ENCODE measurements around the gene TNFRSF12A. TPM values are rescaled to one million over a fixed set of nuclear protein-coding genes. Genes with fewer than 3 reads are reported as not detected.

The TNFRSF12A gene
- total and polyA plus RNA-seq, 2 of the 4 experiments (the other 2 are of a cell fraction): 103 to 304 TPM

DNA sequence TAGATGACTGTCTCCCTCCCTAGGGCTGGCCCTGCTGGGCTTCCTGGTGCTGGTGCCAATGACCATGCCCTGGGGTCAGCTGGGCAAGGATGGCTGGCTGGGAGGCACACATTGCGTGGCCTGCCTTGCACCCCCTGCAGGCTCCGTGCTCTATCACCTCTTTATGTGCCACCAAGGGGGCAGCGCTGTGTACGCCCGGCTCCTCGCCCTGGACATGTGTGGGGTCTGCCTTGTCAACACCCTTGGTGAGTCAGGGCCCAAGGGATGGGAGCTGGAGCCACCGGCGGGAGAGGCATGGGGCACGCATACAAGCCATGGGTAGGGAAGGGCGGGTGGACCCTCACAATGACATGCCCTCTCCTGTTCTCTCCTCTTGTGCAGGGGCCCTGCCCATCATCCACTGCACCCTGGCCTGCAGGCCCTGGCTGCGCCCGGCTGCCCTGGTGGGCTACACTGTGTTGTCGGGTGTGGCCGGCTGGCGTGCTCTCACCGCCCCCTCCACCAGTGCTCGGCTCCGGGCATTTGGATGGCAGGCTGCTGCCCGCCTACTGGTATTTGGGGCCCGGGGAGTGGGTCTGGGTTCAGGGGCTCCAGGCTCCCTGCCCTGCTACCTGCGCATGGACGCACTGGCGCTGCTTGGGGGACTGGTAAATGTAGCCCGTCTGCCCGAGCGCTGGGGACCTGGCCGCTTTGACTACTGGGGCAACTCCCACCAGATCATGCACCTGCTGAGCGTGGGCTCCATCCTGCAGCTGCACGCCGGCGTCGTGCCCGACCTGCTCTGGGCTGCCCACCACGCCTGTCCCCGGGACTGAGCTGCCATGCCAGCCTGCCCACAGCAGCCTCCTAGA, 48.8 kb upstream of the TNFRSF12A start (continued):
- no peak for TF ChIP-seq USF2 (IDR thresholded peaks at IDR 0.05; ENCODE audit: low read depth, low read length)

GRCh38 chr16:2971985-2972784, 48.0 kb upstream of the TNFRSF12A start:
- Histone ChIP-seq H4K20me1 (ENCODE audit: insufficient read depth, low read length) (peaks cover 24% of the 10 kb centered on the region), H2AFZ (replicated peaks; ENCODE audit: low read length, poor library complexity) (no peak overlapping the region), H4K8ac (ENCODE audit: low read depth in 2 of 2, low read length in 2 of 2) (no peak overlapping the region), H3K4me3 (ENCODE audit: insufficient read depth, low read depth, low read length) (no peak overlapping the region), H2BK15ac (ENCODE audit: low read depth, low read length) (no peak overlapping the region), H4K5ac (ENCODE audit: low read depth, low read length) (no peak overlapping the region), H3K9ac (ENCODE audit: low read depth, low read length) (no peak overlapping the region), H4K91ac (ENCODE audit: insufficient read depth, low read depth, low read length) (no peak overlapping the region), H3K4ac (ENCODE audit: low read depth, low read length) (no peak overlapping the region), H2BK20ac (ENCODE audit: low read depth, low read length) (no peak overlapping the region), H2AK9ac (replicated peaks; ENCODE audit: low read depth, low read length, poor library complexity) (no peak overlapping the region), H3K18ac (ENCODE audit: low read depth, low read length) (no peak overlapping the region), H2BK5ac (ENCODE audit: low read depth, low read length, poor library complexity, severe bottlenecking) (no peak overlapping the region), H3K14ac (replicated peaks; ENCODE audit: low read depth, low read length) (no peak overlapping the region), H3K9me3 (ENCODE audit: control insufficient read depth, insufficient read depth, low read length) (no peaks in the 10 kb centered on the region), H3K27ac (ENCODE audit: insufficient read depth, low read length) (no peak overlapping the region), H3K79me1 (ENCODE audit: low read depth in 1 of 2, low read length in 2 of 2) (peaks cover 5 to 26% of the 10 kb centered on the region in 2 experiments; a peak in 3 of 4 replicates), H3K27me3 (ENCODE audit: control insufficient read depth, insufficient read depth, low read length) (peaks cover 4% of the 10 kb centered on the region; the same call in 1 of the 2 replicates), H3K9me1 (ENCODE audit: insufficient read depth, low read length) (peaks cover 17% of the 10 kb centered on the region), H3K36me3 (ENCODE audit: control insufficient read depth, insufficient read depth, low read length) (peaks cover 2% of the 10 kb centered on the region; the same call in 1 of the 2 replicates), H3K4me1 (ENCODE audit: control insufficient read depth, insufficient read depth, low read length) (peaks cover 3% of the 10 kb centered on the region; the same call in 1 of the 2 replicates), H2BK120ac (ENCODE audit: low read depth, low read length) (no peak overlapping the region), H2AK5ac (ENCODE audit: low read depth, low read length) (no peak overlapping the region), H3K56ac (ENCODE audit: extremely low read depth, insufficient read depth, low read length) (no peak overlapping the region), H3K23ac (ENCODE audit: low read depth, low read length) (no peak overlapping the region), H3K4me2 (ENCODE audit: low read depth, low read length) (no peak overlapping the region)
- DNase-seq: no peak
- no peak for ATAC-seq (ENCODE audit: low read depth)
- dilution Hi-C loops (cut with HindIII; ENCODE audit: low sequenced_read_pairs, unreplicated experiment): no loop called here
- no TSS peak for BruUV-seq (replicated peaks)
- in situ Hi-C loops (cut with MboI; ENCODE audit: low sequenced_read_pairs): no loop called here
- WGBS, 2 experiments (ENCODE audit: extremely low coverage in 2 of 2, insufficient read length in 1 of 2): 85% methylated on average over 9 of the region's 15 CpGs; no CpG with 5 or more reads in 1 of the 2 experiments
- TF ChIP-seq MAZ (IDR thresholded peaks at IDR 0.05; ENCODE audit: borderline replicate concordance, low read depth, low read length): no peak
- TF ChIP-seq RCOR1 (IDR thresholded peaks at IDR 0.05; ENCODE audit: insufficient replicate concordance, low read length): no peak
- no peak for TF ChIP-seq SMC3 (IDR thresholded peaks at IDR 0.05; ENCODE audit: low read depth, low read length)
- no peak for TF ChIP-seq RFX5 (IDR thresholded peaks at IDR 0.05; ENCODE audit: low read depth, low read length)
- TF ChIP-seq MXI1 (IDR thresholded peaks at IDR 0.05; ENCODE audit: borderline replicate concordance, low read depth, low read length): no peak
- no peak for TF ChIP-seq USF2 (IDR thresholded peaks at IDR 0.05; ENCODE audit: low read depth, low read length)
- TF ChIP-seq RAD21 (IDR thresholded peaks at IDR 0.05; ENCODE audit: low read length): no peak
- TF ChIP-seq POLR2A (IDR thresholded peaks at IDR 0.05; ENCODE audit: low read depth, low read length): no peak
- TF ChIP-seq, protein P1, sequence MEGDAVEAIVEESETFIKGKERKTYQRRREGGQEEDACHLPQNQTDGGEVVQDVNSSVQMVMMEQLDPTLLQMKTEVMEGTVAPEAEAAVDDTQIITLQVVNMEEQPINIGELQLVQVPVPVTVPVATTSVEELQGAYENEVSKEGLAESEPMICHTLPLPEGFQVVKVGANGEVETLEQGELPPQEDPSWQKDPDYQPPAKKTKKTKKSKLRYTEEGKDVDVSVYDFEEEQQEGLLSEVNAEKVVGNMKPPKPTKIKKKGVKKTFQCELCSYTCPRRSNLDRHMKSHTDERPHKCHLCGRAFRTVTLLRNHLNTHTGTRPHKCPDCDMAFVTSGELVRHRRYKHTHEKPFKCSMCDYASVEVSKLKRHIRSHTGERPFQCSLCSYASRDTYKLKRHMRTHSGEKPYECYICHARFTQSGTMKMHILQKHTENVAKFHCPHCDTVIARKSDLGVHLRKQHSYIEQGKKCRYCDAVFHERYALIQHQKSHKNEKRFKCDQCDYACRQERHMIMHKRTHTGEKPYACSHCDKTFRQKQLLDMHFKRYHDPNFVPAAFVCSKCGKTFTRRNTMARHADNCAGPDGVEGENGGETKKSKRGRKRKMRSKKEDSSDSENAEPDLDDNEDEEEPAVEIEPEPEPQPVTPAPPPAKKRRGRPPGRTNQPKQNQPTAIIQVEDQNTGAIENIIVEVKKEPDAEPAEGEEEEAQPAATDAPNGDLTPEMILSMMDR (conservative IDR thresholded peaks at IDR 0.05; ENCODE audit: low read depth, low read length): no peak
- intact Hi-C loops (cut with micrococcal nuclease): no loop called here
- CTCF ChIA-PET: interaction anchor here (0.6 kb wide), 1 partner anchor 14 kb away, joined by 3 read pairs; no protein-coding TSS in a partner anchor
- POLR2A ChIA-PET (ENCODE audit: unreplicated experiment): no interaction called here

All from IMR-90 (cell line).